ENCODE measurements around the gene ZNF91. TPM values are rescaled to one million over a fixed set of nuclear protein-coding genes. Genes with fewer than 3 reads are reported as not detected.

The ZNF91 gene
- total RNA-seq, 1 donor from 2014 or later = 81.0 TPM

- DNase-seq (ENCODE audit: extremely low spot score in 2 of 2) = peak in 1 of 2 donors; percentile 43
- H3K27me3 ChIP-seq = no peaks in the 10 kb centered on the region
- TF ChIP-seq POLR2AphosphoS5 (IDR thresholded peaks at IDR 0.05; ENCODE audit: insufficient read depth in 1 of 2, low read depth in 1 of 2) = no peak
- TF ChIP-seq CTCF (IDR thresholded peaks at IDR 0.05) = no peak
- no peak for TF ChIP-seq POLR2A (IDR thresholded peaks at IDR 0.05)
- H3K27ac ChIP-seq = no peak overlapping the region
- H3K4me3 ChIP-seq = no peak overlapping the region
- no peaks in the 10 kb centered on the region for H3K9me3 ChIP-seq
- H3K36me3 ChIP-seq = no peaks in the 10 kb centered on the region
- H3K4me1 ChIP-seq = no peaks in the 10 kb centered on the region
- intact Hi-C loops (cut with DNase I) = no loop called here
Measured at GRCh38 chr19:23406721-23407120, 11.4 kb upstream of the ZNF91 start.

GRCh38 chr19:23406091-23406490, 10.8 kb upstream of the ZNF91 start:
- no peak for TF ChIP-seq POLR2A (IDR thresholded peaks at IDR 0.05)
- no peak for TF ChIP-seq POLR2AphosphoS5 (IDR thresholded peaks at IDR 0.05; ENCODE audit: insufficient read depth in 1 of 2, low read depth in 1 of 2)
- no peak for TF ChIP-seq CTCF (IDR thresholded peaks at IDR 0.05)
- Histone ChIP-seq H3K9me3 (no peaks in the 10 kb centered on the region), H3K4me3 (no peak overlapping the region), H3K36me3 (no peaks in the 10 kb centered on the region), H3K27me3 (no peaks in the 10 kb centered on the region), H3K27ac (no peak overlapping the region), H3K4me1 (no peaks in the 10 kb centered on the region)
- peak in 1 of 2 donors; percentile 40 for DNase-seq (ENCODE audit: extremely low spot score in 2 of 2)
- intact Hi-C loops (cut with DNase I) = no loop called here

GRCh38 chr19:23404676-23405075, 9.4 kb upstream of the ZNF91 start:
- Histone ChIP-seq H3K27ac (no peak overlapping the region), H3K4me1 (no peaks in the 10 kb centered on the region), H3K4me3 (no peak overlapping the region), H3K36me3 (no peaks in the 10 kb centered on the region), H3K9me3 (no peaks in the 10 kb centered on the region), H3K27me3 (no peaks in the 10 kb centered on the region)
- DNase-seq (ENCODE audit: extremely low spot score in 2 of 2) = no peak
- TF ChIP-seq POLR2A (IDR thresholded peaks at IDR 0.05) (no peak), CTCF (IDR thresholded peaks at IDR 0.05) (no peak), POLR2AphosphoS5 (IDR thresholded peaks at IDR 0.05; ENCODE audit: insufficient read depth in 1 of 2, low read depth in 1 of 2) (no peak)
- intact Hi-C loops (cut with DNase I) = no loop called here

- DNase-seq (ENCODE audit: extremely low spot score in 2 of 2) = peak in 1 of 2 donors; percentile 43
- intact Hi-C loops (cut with DNase I) = no loop called here
- Histone ChIP-seq H3K27ac (no peak overlapping the region), H3K4me3 (no peak overlapping the region), H3K9me3 (no peaks in the 10 kb centered on the region), H3K27me3 (no peaks in the 10 kb centered on the region), H3K36me3 (no peaks in the 10 kb centered on the region), H3K4me1 (no peaks in the 10 kb centered on the region)
- no peak for TF ChIP-seq POLR2AphosphoS5 (IDR thresholded peaks at IDR 0.05; ENCODE audit: insufficient read depth in 1 of 2, low read depth in 1 of 2)
Measured at GRCh38 chr19:23403581-23404324, 8.5 kb upstream of the ZNF91 start.

- intact Hi-C loops (cut with DNase I) = no loop called here
- Histone ChIP-seq H3K27ac (no peak overlapping the region), H3K9me3 (no peaks in the 10 kb centered on the region), H3K27me3 (no peaks in the 10 kb centered on the region), H3K4me1 (no peaks in the 10 kb centered on the region), H3K36me3 (no peaks in the 10 kb centered on the region), H3K4me3 (no peak overlapping the region)
- no peak for TF ChIP-seq POLR2A (IDR thresholded peaks at IDR 0.05)
- TF ChIP-seq CTCF (IDR thresholded peaks at IDR 0.05) = no peak
- no peak for TF ChIP-seq POLR2AphosphoS5 (IDR thresholded peaks at IDR 0.05; ENCODE audit: insufficient read depth in 1 of 2, low read depth in 1 of 2)
- DNase-seq (ENCODE audit: extremely low spot score in 2 of 2) = no peak
Measured at GRCh38 chr19:23403052-23403451, 7.8 kb upstream of the ZNF91 start.
